Glomerular visceral epithelial cell (primary cell): ENCODE results near the gene CMIP.

Experiments
- DNase-seq: peaks from one replicate; pipeline ENCODE4 v3.0.0-alpha.2; 2016; ENCODE audit errors: extremely low spot score

The CMIP gene

GRCh38 chr16:81494434-81494806, 49.8 kb downstream of the CMIP start:
- DNase-seq = no peak

- no peak for DNase-seq
Observed at GRCh38 chr16:81494888-81495287, 50.3 kb downstream of the CMIP start.

DNA sequence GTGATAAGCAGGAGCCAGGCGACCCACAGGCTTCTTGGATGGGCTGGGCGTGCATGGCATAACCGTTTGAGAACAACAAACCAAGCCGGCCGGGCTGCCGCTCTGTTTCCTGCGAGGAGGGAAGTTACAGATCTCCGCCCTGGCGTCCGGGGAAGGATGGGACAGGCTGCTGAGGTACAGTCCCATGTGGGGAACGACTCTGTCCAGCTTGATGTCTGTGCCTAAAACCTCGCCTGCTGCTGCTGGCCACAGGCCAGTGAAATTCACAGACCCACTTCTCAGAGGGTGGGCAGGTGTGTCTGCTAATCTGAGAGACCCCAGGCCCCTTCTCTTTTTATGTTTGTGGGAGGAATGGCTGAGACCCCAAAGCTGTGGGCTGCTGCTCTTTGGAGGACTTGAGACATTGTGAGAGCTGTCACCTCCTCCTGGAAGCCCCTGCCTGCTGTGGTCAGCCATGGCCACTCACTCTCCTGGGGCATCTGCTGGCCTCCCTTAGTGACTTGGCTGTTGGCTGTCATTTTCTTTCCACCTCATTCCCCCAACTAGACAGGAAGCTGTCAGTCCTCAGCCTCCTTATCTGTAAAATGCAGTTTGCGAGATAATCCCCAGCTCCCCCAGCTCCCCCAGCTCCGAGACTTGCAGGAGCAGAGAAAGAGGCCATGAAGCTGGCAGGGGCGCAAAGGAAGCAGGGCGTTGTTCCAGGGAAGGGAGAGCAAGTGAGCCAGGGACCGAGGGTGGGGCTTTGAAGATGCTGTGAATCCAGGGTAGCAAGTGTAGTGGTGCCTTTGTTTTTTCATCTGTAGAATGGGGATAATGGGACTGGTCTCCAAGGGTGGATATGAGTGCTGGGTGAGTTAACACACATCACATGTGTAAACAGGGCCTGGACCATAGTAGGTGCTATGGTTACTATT, 51.0 kb downstream of the CMIP start:
- no peak for DNase-seq

- no peak for DNase-seq
Observed at GRCh38 chr16:81496321-81496720, 51.7 kb downstream of the CMIP start.

GRCh38 chr16:81496742-81497141, 52.1 kb downstream of the CMIP start:
- no peak for DNase-seq

DNA sequence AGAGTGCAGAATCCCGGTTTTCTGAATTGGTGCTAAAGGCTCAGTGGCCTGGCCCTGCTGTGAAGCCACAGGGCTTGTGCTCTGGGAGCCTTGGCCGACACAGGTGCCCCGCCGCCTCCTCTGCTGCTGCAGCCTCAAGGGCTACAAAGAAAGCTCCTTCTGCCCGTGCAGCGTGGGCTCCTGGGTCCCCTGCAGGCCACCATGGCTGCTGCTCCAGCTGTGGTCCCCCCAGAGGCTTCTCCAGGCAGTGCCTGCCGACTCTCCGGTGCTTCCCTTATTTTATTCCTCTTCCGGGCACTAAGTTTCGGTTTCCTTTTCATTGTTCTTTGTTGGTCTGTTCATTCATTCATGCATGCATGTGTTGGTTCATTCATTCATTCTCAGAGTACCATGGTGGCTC, 53.1 kb downstream of the CMIP start:
- DNase-seq = no peak

- no peak for DNase-seq
Observed at GRCh38 chr16:81498351-81498750, 53.7 kb downstream of the CMIP start.

DNA sequence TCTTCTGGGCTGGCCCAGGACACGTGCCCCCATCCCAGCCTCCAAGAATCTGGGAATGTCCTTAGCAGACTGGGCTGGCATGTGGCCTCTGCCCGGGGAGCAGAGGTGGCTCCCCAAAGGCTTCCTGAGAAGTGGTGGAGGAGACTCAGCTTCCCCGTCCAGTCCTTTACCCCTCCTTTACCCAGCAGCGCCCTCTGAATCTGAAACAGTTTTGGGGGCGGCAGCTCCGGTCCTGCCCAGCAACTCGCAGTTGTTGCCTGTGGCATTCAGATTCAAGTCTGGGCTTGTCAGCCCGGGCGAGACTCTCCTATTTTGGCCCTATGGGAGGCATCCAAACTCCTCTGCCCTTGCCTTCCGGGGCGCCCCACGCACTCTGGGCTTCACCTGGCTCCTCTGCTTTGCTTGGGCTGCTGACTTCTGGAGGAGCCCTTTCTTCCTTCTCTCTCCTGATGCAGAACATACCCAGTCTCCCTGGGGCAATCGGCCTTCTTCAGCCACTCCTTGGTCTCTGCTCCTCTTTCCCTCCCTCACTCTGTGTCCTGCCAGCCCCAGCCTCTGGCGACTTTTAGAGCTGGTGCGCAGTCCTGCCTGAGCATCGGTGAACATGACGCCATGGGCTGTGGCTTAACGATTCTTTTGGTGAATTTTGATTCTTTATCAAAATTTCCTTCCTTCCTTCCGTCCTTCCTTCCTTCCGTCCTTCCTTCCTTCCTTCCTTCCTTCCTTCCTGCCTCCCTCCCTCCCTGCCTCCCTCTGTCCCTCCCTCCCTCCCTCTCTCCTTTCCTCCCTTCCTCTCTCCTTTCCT, 55.2 kb downstream of the CMIP start:
- no peak for DNase-seq

GRCh38 chr16:81500833-81501521, 56.4 kb downstream of the CMIP start:
- peak; percentile 55 for DNase-seq

DNA sequence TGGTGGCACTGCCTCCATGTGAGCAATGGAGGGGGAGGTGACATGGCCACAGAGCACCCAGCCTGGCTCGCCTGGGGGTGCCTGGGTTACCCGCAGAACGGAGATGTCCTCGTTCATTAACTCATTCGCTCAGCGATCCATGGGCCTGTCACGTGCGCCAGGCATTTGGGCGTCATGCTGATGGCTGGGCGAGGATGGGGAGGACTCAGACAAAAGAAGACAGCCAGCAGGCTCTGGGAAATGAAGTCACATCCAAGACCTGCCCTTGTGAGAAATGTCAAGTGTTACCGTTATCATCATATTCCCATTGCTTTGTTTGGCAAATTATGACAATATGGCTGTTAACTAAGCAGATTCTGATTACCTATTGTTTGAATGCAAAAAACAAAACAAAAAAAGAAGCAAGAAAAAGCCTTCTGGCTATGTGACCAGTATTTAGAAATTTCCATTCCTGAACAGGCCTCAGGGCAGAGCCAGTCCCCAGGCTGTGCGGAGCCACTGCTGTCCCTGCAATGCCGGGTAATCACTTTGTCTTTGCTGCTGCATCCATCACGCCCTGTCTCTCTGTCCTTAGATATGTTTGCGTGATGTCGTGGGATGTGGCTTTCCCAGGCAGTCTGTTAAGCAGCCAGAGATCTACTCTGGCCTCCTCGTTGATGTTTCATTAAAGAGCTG, 57.9 kb downstream of the CMIP start:
- no peak for DNase-seq

DNA sequence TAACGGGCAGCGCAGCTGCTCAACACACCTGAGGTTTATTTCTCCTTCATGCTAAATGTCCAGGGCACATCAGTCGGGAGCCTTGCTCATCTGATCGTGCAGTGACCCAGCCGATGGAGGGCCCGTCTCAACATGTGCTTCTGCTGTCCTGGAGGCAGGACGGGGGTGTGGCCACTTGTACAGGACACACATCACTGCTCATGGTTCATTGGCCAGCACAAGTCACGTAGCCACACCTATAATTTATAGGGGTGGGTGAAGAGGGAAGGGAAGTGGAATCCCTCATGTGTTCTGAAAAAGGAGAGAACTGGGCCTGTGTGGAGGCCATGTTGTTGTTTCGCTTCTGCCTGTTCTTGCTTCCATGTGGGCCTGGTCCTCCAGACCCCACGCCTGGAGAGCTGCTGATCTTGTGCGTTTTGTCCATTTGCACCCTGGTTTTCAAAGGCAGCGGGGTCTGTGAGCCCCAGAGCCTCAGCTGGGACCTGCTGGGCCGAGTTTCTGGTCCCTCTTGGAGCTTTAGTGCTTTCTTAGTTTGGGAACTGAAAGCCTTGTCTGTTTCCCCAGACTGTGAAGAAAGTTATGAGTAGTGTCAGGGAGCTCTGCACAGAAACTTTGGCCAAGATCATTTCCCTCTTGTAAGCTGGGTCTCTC, 60.5 kb downstream of the CMIP start:
- DNase-seq = peak; percentile 44

DNA sequence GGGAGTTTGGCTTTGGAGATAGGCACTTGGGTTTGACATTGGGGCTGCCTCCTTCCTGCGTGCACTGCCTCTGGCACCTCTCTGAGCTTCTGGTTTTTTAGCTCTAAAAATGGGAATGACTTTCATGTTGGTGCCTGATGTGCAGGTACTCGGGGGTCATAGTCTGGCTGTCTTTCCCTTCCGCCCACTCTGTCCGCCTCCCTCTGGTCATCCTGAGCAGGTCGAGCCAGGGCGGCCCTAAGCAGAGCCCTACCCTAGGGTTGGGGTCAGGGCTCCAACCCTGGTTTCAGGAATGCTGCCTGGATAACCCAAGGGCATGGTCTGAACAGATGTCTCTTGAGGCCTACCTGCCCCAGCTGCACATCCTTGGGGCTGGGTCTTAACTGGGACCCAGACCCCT, 64.8 kb downstream of the CMIP start:
- no peak for DNase-seq

GRCh38 chr16:81510016-81510415, 65.4 kb downstream of the CMIP start:
- no peak for DNase-seq

- DNase-seq = peak; percentile 40
Observed at GRCh38 chr16:81511371-81511770, 66.8 kb downstream of the CMIP start.

DNA sequence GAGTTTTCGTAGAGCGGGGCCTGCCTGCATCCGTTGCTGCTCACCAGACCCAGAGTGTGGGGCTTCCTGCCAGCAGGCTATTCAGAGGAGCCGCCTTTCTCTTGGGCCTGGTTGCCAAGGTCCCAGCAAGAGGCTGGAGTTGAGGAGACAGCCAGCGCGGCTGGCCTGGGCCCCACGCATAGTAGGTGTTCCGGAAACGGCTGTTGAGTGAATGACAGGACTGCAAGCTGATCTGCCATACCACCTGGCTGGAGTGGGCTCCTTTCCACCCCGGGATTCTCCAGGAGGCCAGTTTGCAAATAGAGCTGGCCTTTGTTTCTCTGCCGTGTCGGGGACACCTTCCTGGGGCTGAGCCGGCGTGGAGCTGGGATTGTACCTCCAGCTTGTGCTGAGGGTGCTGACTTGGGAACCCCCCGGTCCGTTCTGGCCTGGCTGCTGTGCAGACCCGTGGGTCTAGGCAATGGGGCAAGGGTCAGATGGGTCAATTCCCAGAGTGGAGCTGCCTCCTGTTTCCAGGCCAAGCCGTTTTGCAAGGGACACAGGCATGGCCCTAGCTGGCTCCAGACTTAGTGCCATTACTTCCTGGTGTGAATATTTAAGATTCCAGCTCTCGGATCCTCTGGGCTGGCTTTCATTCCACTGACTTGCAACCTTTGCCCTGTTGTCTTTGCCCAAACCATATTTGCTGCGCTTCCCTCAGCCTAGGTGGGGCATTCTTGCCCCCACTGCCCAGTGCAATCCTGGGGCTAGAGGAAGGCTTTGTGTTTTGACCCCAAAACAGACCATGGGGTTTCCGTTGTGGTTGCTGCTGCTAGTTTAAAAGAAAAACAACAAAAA, 68.8 kb downstream of the CMIP start:
- no peak for DNase-seq

DNA sequence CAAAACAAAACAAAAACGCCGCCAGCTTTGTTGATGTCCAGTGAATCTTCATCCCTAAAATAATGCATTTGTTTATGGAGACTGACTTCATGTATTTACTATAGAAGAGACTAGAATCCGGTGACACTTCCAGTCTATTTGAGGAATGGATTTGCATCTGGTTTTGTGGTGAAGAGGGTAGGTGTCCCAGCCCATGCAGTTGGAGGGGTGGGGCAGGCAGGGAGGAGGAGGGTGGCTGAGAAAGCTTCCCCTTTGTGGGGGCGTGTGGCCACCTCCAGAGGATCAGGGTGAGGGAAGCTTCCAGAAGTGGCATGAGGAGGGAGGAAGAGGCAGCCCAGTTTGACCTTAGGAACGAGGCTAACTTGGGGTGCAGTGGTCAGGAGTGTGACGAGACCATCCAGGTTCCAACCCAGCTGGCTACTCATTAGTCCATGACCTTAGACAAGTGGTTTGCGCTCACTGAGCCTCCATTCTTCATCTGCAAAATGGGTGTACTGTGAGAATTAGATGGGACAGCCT, 69.5 kb downstream of the CMIP start:
- DNase-seq = no peak

GRCh38 chr16:81514568-81515258, 70.1 kb downstream of the CMIP start:
- DNase-seq = no peak

DNA sequence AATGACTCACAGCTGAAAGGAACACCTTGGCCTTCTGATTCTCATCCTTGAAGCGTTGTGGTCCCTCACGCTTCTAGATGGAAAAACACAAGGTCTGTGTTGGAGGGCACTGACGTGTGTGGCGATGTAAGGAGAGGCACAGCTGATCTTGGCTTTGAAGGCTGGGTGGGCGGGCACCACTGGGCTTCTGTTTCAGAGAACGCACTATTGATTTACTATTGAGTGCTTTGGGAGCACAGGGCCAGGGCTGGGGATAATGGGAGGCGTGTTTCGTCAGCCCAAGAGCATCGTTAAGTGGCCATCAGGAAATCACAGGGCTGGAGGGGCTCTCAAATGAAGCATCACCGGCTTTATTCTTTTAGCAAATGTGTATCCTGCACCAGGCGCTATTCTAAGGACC, 70.7 kb downstream of the CMIP start:
- no peak for DNase-seq

DNA sequence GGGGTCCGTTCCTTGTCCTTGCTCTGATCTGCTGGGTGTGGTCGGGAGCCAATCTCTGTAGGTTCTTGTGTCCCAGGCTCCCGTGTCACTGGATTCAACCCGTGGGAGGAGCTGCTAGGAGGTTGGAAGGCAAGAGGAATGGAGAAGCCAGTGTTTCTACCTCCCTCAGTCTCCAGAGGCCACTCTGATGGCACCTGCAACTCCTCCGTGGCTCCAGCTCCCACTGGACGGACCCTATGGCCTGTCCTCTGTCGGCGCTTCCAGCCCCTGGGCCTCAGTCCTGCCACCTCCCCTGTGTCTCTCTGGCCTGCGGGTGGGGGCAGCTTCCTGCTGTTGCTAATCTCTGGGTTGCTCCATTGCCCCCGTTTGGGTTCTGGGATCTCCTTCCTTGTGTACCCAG, 71.1 kb downstream of the CMIP start:
- no peak for DNase-seq
